H9 (cell line): ENCODE results near the gene PHLDA2. TPM values are rescaled to one million over a fixed set of nuclear protein-coding genes. Genes with fewer than 3 reads are reported as not detected.

Experiments
- DNase-seq: peaks from one replicate; pipeline ENCODE4 v3.0.0-alpha.2; 2017
- H2AFZ ChIP-seq: one replicate; pipeline ENCODE4 v1.6.1; 2013; ENCODE audit warnings: mild to moderate bottlenecking, low read length, control low read depth, moderate library complexity
- H2AK5ac ChIP-seq: 2 replicates; pipeline ENCODE4 v1.6.1; 2013; ENCODE audit warnings: low read length, control low read depth, mixed read lengths; ENCODE audit not compliant: insufficient read length
- H2BK120ac ChIP-seq: one replicate; pipeline ENCODE4 v1.6.1; 2013; ENCODE audit warnings: low read depth, mild to moderate bottlenecking, low read length, control low read depth, inconsistent platforms; ENCODE audit not compliant: poor library complexity, severe bottlenecking
- H2BK12ac ChIP-seq: 2 replicates; pipeline ENCODE4 v1.6.1; 2013; ENCODE audit warnings: low read length, control low read depth, mixed read lengths, low read depth; ENCODE audit not compliant: insufficient read length
- H2BK15ac ChIP-seq: 2 replicates; pipeline ENCODE4 v1.6.1; 2013; ENCODE audit warnings: low read depth, low read length, control low read depth
- H2BK20ac ChIP-seq: one replicate; pipeline ENCODE4 v1.6.1; 2013; ENCODE audit warnings: low read depth, mild to moderate bottlenecking, low read length, control low read depth, inconsistent platforms; ENCODE audit not compliant: poor library complexity, severe bottlenecking
- H2BK5ac ChIP-seq: 2 replicates; pipeline ENCODE4 v1.6.1; 2013; ENCODE audit warnings: low read length, control low read depth, mixed read lengths; ENCODE audit not compliant: insufficient read length
- H3K14ac ChIP-seq: 2 replicates; pipeline ENCODE4 v1.6.1; 2013; ENCODE audit warnings: low read length, control low read depth; ENCODE audit not compliant: insufficient read depth
- H3K18ac ChIP-seq: 2 replicates; pipeline ENCODE4 v1.6.1; 2013; ENCODE audit warnings: low read depth, mild to moderate bottlenecking, mixed read lengths, low read length, control low read depth; ENCODE audit not compliant: insufficient read length
- H3K23ac ChIP-seq: 2 replicates; pipeline ENCODE4 v1.6.1; 2013; ENCODE audit warnings: low read length, control low read depth, mixed read lengths, low read depth; ENCODE audit not compliant: insufficient read length
- H3K23me2 ChIP-seq: 2 replicates; pipeline ENCODE4 v1.6.1; 2013; ENCODE audit warnings: low read depth, mild to moderate bottlenecking, mixed read lengths, low read length, control low read depth; ENCODE audit not compliant: insufficient read length, poor library complexity, severe bottlenecking
- H3K27ac ChIP-seq: 2 replicates; pipeline ENCODE4 v1.5.1; 2013; ENCODE audit warnings: low read length, control low read depth, mixed read lengths, low read depth; ENCODE audit not compliant: insufficient read length
- H3K27me3 ChIP-seq: 2 replicates; pipeline ENCODE4 v1.6.1; 2013; ENCODE audit warnings: low read length, control low read depth, inconsistent platforms; ENCODE audit not compliant: insufficient read depth
- H3K4ac ChIP-seq: 2 replicates; pipeline ENCODE4 v1.6.1; 2013; ENCODE audit warnings: low read depth, mild to moderate bottlenecking, control low read depth, inconsistent platforms, low read length, moderate library complexity
- H3K4me1 ChIP-seq: 2 replicates; pipeline ENCODE4 v1.6.1; 2013; ENCODE audit warnings: low read length, control low read depth, inconsistent platforms; ENCODE audit not compliant: insufficient read depth
- H3K4me2 ChIP-seq: 2 replicates; pipeline ENCODE4 v1.6.1; 2013; ENCODE audit warnings: low read length, control low read depth, mixed read lengths; ENCODE audit not compliant: insufficient read length, insufficient read depth
- H3K56ac ChIP-seq: 2 replicates; pipeline ENCODE4 v1.6.1; 2013; ENCODE audit warnings: low read depth, mild to moderate bottlenecking, mixed read lengths, low read length, control low read depth; ENCODE audit not compliant: insufficient read length
- H3K79me1 ChIP-seq: 2 replicates; pipeline ENCODE4 v1.6.1; 2013; ENCODE audit warnings: low read depth, mild to moderate bottlenecking, moderate library complexity, low read length, control low read depth, inconsistent platforms; ENCODE audit not compliant: insufficient read depth, poor library complexity, severe bottlenecking
- H3K79me2 ChIP-seq: 2 replicates; pipeline ENCODE4 v1.6.1; 2013; ENCODE audit warnings: low read length, control low read depth, inconsistent platforms; ENCODE audit not compliant: insufficient read depth
- H3K9ac ChIP-seq: 2 replicates; pipeline ENCODE4 v1.6.1; 2013; ENCODE audit warnings: low read length, control low read depth, mixed read lengths; ENCODE audit not compliant: insufficient read length; ENCODE audit errors: extremely low read depth
- H3K9me3 ChIP-seq: one replicate; pipeline ENCODE4 v1.6.1; 2013; ENCODE audit warnings: low read depth, low read length, inconsistent platforms; ENCODE audit not compliant: control insufficient read depth
- H3T11ph ChIP-seq: one replicate; pipeline ENCODE4 v1.6.1; 2013; ENCODE audit warnings: mild to moderate bottlenecking, low read length, control low read depth, inconsistent platforms
- H4K20me1 ChIP-seq: one replicate; pipeline ENCODE4 v1.6.1; 2013; ENCODE audit not compliant: control insufficient read depth, insufficient read length, insufficient read depth
- H4K5ac ChIP-seq: 2 replicates; pipeline ENCODE4 v1.6.1; 2013; ENCODE audit warnings: low read depth, mild to moderate bottlenecking, mixed read lengths, low read length, control low read depth; ENCODE audit not compliant: insufficient read length
- H4K8ac ChIP-seq: replicated peaks from 2 replicates; pipeline ENCODE4 v1.6.1; 2013; ENCODE audit warnings: low read length, control low read depth, mixed read lengths, low read depth; ENCODE audit not compliant: insufficient read length
- H4K91ac ChIP-seq: 2 replicates; pipeline ENCODE4 v1.6.1; 2013; ENCODE audit warnings: low read depth, mild to moderate bottlenecking, moderate library complexity, mixed read lengths, low read length, control low read depth; ENCODE audit not compliant: insufficient read length
- H3K27ac Mint-ChIP-seq, 3 experiments: 2 replicates in 2 of 3; 3 replicates in 1 of 3; pipeline ENCODE4 v1.8.0; 2020 to 2021; ENCODE audit warnings: mixed read lengths in 3 of 3, mild to moderate bottlenecking in 1 of 3, moderate library complexity in 1 of 3
- H3K27me3 Mint-ChIP-seq: 2 replicates; pipeline ENCODE4 v1.8.0; 2021; ENCODE audit warnings: low read depth, mild to moderate bottlenecking, moderate library complexity, mixed read lengths
- H3K36me3 Mint-ChIP-seq, 3 experiments: 2 replicates in 2 of 3; 3 replicates in 1 of 3; pipeline ENCODE4 v1.8.0; 2020 to 2021; ENCODE audit warnings: low read depth in 3 of 3, mixed read lengths in 3 of 3; ENCODE audit not compliant: insufficient read depth in 1 of 3
- H3K4me1 Mint-ChIP-seq, 2 experiments: 2 replicates each; pipeline ENCODE4 v1.8.0; 2020; ENCODE audit warnings: mixed read lengths in 2 of 2
- H3K4me3 Mint-ChIP-seq, 2 experiments: 2 replicates in 1 of 2; 3 replicates in 1 of 2; pipeline ENCODE4 v1.8.0; 2020 to 2021; ENCODE audit warnings: mild to moderate bottlenecking in 2 of 2, mixed read lengths in 2 of 2, moderate library complexity in 1 of 2
- H3K9me3 Mint-ChIP-seq, 2 experiments: 2 replicates in 1 of 2; 3 replicates in 1 of 2; pipeline ENCODE4 v1.8.0; 2020; ENCODE audit warnings: mild to moderate bottlenecking in 2 of 2, mixed read lengths in 2 of 2, moderate library complexity in 1 of 2
- CTCF ChIP-seq: fragments of 200-600 bp; sonication (generic); conservative IDR thresholded peaks from 3 replicates; pipeline ENCODE4 v1.8.0; 2021; ENCODE audit warnings: antibody characterized with exemption, mild to moderate bottlenecking
- whole genome bisulfite sequencing: extraction: QIAGEN DNeasy Blood & Tissue Kit; methylation state at CpG from one replicate; pipeline ENCODE4 v1.1.7; 2013; ENCODE audit warnings: missing lambda C conversion rate, low lambda C conversion rate, mixed read lengths; ENCODE audit not compliant: insufficient read length; ENCODE audit errors: extremely low coverage; 5-methylcytosine and 5-hydroxymethylcytosine counted together
- total RNA-seq: library from RNA; stranded (reverse); gene quantifications from 2 replicates; pipeline ENCODE4 v1.2.1, GENCODE V29; 2021

The PHLDA2 gene
- total RNA-seq, 1 experiment from 2014 or later, result 42.8 TPM

- Histone ChIP-seq H3K27me3 (peaks cover 11% of the 10 kb centered on the region; the same call in 1 of the 2 replicates), H3K27ac (no peak overlapping the region), H2BK120ac (no peak overlapping the region), H4K8ac (no peak overlapping the region), H3K4ac (no peak overlapping the region), H2BK15ac (no peak overlapping the region), H4K5ac (no peak overlapping the region), H3K14ac (no peak overlapping the region), H2BK12ac (no peak overlapping the region), H3K9ac (no peak overlapping the region), H3K4me1 (no peaks in the 10 kb centered on the region), H3K23ac (no peak overlapping the region), H3K9me3 (no peaks in the 10 kb centered on the region), H4K20me1 (no peaks in the 10 kb centered on the region), H2AFZ (no peak overlapping the region), H3T11ph (no peak overlapping the region), H3K18ac (no peak overlapping the region), H2BK5ac (no peak overlapping the region), H3K79me2 (no peaks in the 10 kb centered on the region), H3K23me2 (no peaks in the 10 kb centered on the region), H2BK20ac (no peak overlapping the region), H4K91ac (no peak overlapping the region), H3K56ac (no peak overlapping the region), H2AK5ac (no peak overlapping the region), H3K79me1 (no peaks in the 10 kb centered on the region), H3K4me2 (no peak overlapping the region)
- H3K36me3 Mint-ChIP-seq, result peaks cover 0 to 5% (median 0%) of the 10 kb centered on the region in 3 experiments; a peak in 2 of 7 replicates
- no peak overlapping the region for H3K27ac Mint-ChIP-seq
- no CpG with 5 or more reads among the region's 22 CpGs for WGBS
- H3K4me1 Mint-ChIP-seq, result peaks cover 3 to 4% of the 10 kb centered on the region in 2 experiments; a peak in 1 of 4 replicates
- TF ChIP-seq CTCF, result no peak
- peaks cover 0 to 2% of the 10 kb centered on the region in 2 experiments; a peak in 3 of 5 replicates for H3K9me3 Mint-ChIP-seq
- DNase-seq, result no peak
- no peak overlapping the region for H3K4me3 Mint-ChIP-seq
- H3K27me3 Mint-ChIP-seq, result peaks cover 24% of the 10 kb centered on the region
Observed at GRCh38 chr11:2923446-2924375, 5.5 kb downstream of the PHLDA2 start.
